Stimulated activated effector memory CD8-positive, alpha-beta T cell treated with anti-CD3 and anti-CD28 coated beads, Interleukin-12 subunit alpha, Interleukin-12 subunit beta, amount 100 ng/mL, for 72 hours (primary cell): ENCODE measurements around the gene SLC24A3.

ENCODE experiments used
- ATAC-seq: fragments of 150-1000 bp; cut with Tn5 transposase; 2 replicates; pipeline ENCODE4 v1.10.0; 2021
- DNase-seq, 2 donors: peaks; one replicate each; pipeline ENCODE4 v3.0.0; 2021 to 2022; ENCODE audit warnings: low spot score in 2 of 2
- H3K27ac Mint-ChIP-seq: one replicate; pipeline ENCODE4 v1.8.0; 2022; ENCODE audit warnings: mild to moderate bottlenecking, mixed read lengths
- H3K36me3 Mint-ChIP-seq: one replicate; pipeline ENCODE4 v1.8.0; 2022; ENCODE audit warnings: mild to moderate bottlenecking, mixed read lengths
- H3K4me1 Mint-ChIP-seq: one replicate; pipeline ENCODE4 v1.8.0; 2022; ENCODE audit warnings: mixed read lengths
- H3K4me3 Mint-ChIP-seq: one replicate; pipeline ENCODE4 v1.8.0; 2022; ENCODE audit warnings: mild to moderate bottlenecking, mixed read lengths
- H3K9me3 Mint-ChIP-seq: one replicate; pipeline ENCODE4 v1.8.0; 2022; ENCODE audit warnings: mixed read lengths

SLC24A3 gene

DNA sequence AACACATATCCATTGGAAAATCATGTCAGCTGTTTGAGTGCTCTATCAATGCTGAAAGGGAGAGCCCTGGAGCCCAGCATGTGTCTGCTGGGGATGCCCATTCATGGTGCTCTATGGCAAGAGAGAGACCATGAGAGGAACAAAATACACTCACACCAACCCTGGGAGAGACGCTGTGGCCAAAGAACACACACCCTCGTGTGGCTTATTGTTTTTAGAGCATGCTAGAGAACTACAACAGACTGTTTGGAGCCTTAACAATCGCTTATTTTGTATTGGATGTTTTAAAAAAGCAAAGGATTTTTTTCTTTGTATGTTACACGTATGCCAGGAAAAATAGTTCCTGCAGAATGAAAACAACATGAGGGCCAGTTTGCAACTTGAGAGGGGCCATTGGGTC, 151.0 kb downstream of the SLC24A3 start:
- DNase-seq (no peak), ATAC-seq (no peak)
- Mint-ChIP-seq H3K9me3 (no peaks in the 10 kb centered on the region), H3K4me1 (no peaks in the 10 kb centered on the region), H3K36me3 (no peaks in the 10 kb centered on the region), H3K27ac (no peak overlapping the region), H3K4me3 (no peak overlapping the region)

DNA sequence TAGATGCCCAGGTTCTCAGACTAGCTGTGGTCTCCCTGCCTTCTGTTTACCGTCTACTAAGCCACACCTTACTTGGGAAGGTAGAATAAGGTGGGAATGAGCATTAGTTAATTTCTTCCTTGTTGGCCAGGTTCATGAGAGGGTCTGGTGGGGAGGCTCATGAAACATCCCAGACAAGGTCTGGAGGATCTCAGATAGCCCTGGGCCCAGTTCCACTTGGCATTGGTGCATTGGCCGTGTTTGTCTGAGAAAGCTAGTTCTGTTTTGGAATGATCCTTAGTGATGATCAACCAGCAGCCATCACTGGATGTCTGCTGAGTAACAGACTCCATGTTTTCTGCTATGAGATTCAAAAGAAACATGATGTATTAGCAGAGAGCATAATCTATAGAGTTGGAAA, 155.1 kb downstream of the SLC24A3 start:
- Mint-ChIP-seq H3K36me3 (no peaks in the 10 kb centered on the region), H3K27ac (no peak overlapping the region), H3K9me3 (no peaks in the 10 kb centered on the region), H3K4me1 (no peaks in the 10 kb centered on the region), H3K4me3 (no peak overlapping the region)
- ATAC-seq (no peak), DNase-seq (no peak)

DNA sequence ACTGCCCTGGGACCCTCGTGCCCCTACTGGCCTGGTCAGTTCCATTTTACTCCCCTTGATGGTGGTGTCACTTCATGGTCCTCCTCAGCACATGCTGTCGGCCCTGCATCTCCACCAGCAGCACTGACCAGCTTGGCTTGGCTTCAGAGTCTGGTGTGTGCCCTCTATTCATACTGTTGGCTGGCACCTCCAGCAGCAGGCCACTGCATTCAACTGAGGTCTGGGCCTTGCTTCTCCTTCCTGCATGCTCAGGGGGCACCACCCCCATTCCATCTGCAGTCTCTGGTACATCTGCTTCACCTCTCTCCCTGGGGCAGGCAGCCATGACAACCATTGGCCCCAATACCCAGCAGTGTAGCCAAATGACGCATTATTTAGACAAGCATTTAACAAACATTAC, 155.9 kb downstream of the SLC24A3 start:
- DNase-seq = no peak
- H3K9me3 Mint-ChIP-seq = no peaks in the 10 kb centered on the region
- no peaks in the 10 kb centered on the region for H3K4me1 Mint-ChIP-seq
- ATAC-seq = no peak
- no peaks in the 10 kb centered on the region for H3K36me3 Mint-ChIP-seq
- H3K4me3 Mint-ChIP-seq = no peak overlapping the region
- H3K27ac Mint-ChIP-seq = no peak overlapping the region

DNA sequence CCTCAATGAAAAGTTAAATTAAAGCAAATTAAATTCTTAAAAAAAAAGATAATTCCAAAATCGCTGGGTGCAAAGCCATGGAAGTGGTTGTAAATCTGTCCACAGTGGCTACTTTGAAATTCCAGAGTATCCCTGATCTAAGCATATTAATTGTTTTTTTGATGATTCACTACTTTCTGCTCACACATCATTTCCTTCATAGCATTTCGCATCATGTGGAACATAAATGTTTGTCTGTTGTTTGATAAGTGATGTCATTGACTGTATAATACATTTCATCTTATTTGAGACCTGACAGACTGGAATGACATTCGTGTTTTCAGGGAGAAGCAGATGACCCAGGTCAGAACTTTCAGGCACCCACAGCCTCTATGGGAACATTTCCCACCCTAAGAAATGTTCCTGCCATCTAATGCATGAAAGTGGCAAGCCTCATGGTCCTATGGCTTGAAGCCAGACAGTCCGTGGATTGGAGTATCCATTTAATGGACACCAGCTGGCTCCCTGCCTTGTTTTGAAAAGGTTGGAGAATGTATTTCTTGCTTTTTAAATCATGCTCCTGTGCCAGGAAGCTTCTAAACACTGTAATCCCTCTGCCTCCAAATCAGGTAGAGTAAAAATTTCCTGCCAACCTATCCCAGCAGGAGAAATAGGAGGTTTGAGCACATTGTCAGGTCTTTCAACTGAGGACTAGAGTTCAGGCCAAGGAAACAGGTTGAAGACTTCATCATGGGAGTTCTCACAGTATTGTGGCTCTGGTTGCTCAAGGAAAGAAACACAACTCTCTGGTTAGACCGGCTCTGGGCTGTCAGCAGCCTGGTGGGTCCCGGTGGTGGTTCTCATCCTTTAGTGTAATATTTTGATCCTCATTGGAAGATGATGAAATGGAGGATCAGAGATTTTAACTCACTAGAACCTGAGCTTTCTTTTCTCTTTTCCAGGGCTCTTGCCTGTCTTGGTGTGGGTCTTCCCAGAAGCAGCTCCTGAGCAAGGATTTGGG, 157.9 kb downstream of the SLC24A3 start:
- Mint-ChIP-seq H3K4me3 (no peak overlapping the region), H3K4me1 (no peaks in the 10 kb centered on the region), H3K27ac (no peak overlapping the region), H3K36me3 (no peaks in the 10 kb centered on the region), H3K9me3 (no peaks in the 10 kb centered on the region)
- DNase-seq = no peak
- ATAC-seq = no peak

DNA sequence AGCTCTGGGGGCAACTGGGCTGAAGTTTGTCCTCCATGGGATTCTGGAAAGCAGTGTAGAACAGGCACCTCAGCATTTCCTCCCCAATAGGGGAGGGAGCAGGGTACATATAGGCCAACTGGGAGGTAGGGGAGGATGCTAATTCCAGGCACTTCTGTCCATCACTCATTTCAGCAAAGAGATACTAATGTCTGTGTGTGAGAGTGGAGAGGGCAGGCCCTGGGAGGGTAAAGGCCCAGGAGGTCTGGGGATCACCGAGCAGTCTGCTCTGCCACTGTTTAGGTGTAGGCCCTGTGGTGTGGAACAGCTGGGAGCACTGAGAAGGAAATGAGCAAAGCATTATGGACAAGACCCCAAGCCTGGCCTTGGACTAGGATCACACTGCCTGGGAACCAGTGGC, 158.7 kb downstream of the SLC24A3 start:
- Mint-ChIP-seq H3K9me3 (no peaks in the 10 kb centered on the region), H3K36me3 (no peaks in the 10 kb centered on the region), H3K27ac (no peak overlapping the region), H3K4me1 (no peaks in the 10 kb centered on the region), H3K4me3 (no peak overlapping the region)
- no peak for ATAC-seq
- no peak for DNase-seq

DNA sequence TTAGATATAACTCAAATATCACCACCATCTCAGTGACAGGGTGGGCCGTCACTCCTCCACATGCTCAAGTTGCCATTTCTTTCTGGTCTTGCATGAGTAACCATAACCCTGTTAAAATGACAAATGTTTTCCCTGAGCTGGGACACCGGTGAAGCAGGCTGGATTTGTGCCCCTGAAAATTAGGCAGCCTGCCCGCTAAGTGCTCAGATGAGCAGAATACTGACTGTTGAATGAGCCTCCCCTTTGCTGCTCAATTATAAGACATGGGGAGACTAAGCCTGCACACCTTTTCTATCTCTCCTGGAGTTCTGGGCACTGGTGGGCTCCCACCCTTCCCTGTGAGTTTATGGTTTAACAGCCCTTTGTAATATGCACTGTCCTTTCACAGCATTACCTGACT, 161.8 kb downstream of the SLC24A3 start:
- Mint-ChIP-seq H3K4me1 (no peaks in the 10 kb centered on the region), H3K4me3 (no peak overlapping the region), H3K36me3 (no peaks in the 10 kb centered on the region), H3K27ac (no peak overlapping the region), H3K9me3 (no peaks in the 10 kb centered on the region)
- ATAC-seq = no peak
- no peak for DNase-seq

DNA sequence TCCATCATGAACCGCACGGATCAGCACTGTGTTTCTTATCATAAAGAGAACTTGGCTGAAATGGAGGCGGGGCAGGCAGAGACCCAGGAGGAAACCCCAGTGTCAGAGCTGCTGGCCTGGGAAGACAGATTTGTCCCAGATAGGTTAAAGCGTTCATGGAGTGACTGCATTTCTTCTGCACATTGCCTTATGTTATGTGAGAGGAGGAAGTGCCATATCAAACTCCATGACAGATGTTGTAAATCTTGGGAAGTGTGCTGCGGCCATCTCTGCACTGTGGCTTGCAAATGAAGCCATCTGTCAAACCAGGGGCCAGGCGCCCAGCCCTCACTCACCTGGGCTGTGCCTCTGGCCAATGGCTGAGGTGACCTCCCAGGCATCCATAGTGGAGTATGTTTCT, 163.0 kb downstream of the SLC24A3 start:
- no peak for DNase-seq
- no peak overlapping the region for H3K27ac Mint-ChIP-seq
- no peaks in the 10 kb centered on the region for H3K4me1 Mint-ChIP-seq
- H3K9me3 Mint-ChIP-seq = no peaks in the 10 kb centered on the region
- no peak overlapping the region for H3K4me3 Mint-ChIP-seq
- H3K36me3 Mint-ChIP-seq = no peaks in the 10 kb centered on the region
- no peak for ATAC-seq

DNA sequence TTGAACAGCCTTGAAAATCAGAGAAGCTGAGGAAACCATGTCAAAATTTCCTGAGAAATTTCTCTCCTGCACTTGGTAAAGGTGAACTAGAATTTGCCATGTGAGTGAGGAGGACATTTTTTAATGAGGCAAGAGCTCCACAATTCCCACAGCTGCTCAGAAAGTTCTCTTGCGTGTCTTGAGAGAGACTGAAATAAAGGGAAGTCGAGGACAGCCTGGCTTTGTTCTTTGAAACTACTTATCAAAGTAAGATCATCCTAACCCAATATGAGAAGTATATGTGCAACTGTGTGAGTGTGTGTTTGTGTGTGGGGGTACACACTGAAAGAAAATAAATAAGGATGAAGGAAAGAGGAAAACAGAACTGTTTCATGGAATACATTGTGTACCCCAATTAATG, 163.4 kb downstream of the SLC24A3 start:
- H3K27ac Mint-ChIP-seq = no peak overlapping the region
- ATAC-seq = no peak
- H3K36me3 Mint-ChIP-seq = no peaks in the 10 kb centered on the region

DNA sequence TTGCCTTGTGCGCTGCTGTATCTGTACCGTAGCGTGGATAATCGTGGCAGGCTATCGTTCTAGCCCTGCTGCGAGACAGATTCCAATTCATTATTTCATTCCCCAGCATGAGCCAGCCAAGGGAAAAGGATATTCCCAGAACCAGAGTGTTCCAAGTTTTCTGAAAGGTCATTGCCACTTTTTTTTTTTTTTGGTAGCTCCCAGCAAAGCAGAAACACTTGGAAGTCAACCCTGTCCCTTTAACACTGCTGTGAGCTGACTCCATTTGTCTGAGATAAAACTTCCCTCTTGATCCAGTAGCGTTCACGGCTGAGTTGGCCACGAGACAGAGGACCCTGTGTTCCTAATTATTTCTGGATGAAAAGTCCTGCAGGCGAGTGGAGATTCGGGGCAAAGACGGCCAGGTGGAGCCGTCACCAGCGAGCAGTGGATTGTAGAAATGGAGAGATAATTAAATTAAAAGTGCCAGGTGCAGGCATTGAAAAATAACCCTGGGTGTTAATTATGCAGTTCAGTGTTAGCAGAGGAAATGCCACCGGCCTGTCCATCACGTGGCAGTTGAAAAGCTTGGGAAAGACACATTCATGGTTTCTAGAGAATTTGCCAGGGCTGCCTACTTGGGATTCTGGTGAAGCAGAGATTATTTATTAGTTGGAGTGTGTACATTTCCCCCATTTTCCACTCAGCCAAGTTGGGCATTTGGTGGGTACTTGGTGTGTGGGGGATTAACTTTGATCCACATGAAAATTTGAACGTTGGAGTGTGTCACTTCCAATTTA, 164.2 kb downstream of the SLC24A3 start:
- H3K4me1 Mint-ChIP-seq = no peaks in the 10 kb centered on the region
- H3K9me3 Mint-ChIP-seq = peaks cover 3% of the 10 kb centered on the region
- no peak overlapping the region for H3K4me3 Mint-ChIP-seq
- no peak for DNase-seq
- no peak overlapping the region for H3K27ac Mint-ChIP-seq
- no peak for ATAC-seq
- no peaks in the 10 kb centered on the region for H3K36me3 Mint-ChIP-seq

More for the DNA sequence above, 163.4 kb downstream of the SLC24A3 start:
- no peak for DNase-seq
- Mint-ChIP-seq H3K4me3 (no peak overlapping the region), H3K4me1 (no peaks in the 10 kb centered on the region), H3K9me3 (no peaks in the 10 kb centered on the region)

DNA sequence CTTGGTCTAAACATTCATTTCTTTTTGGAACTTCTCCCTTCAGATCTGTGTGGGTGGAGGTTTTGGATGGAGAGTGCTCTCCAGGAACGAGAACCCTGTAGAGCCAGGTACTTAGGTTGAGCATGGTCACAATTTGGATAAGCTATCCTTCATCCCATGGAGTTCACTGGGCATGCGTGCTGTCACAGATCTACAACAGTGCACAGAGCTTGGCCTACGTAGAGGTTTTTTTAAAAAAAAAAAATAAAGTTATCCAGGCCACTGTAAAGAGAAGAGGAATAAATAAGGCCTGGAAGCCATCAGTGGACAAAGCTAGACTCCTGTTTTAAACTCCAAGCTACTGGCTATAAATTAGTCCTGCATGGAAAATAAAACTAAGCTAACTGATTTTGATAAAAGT, 165.6 kb downstream of the SLC24A3 start:
- ATAC-seq = no peak

DNA sequence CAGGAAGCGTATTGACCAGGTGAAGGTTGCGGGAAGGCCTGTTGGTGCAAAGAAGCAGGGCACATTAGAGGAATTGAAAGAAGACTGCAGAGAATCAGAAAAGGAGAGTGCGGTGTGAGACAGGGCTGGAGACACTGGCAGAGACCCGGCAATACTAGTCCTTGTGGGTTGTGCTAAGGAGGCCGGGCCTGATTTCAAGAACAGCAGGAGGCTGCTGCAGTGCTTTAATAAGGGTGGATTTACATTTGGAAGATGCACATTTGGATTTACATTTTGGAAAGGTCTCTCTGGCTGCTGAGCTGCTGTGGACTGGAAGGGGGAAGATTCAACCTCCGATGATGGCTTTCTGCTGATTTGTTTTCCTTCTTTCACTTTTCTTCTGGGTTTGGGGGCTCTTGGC, 167.8 kb downstream of the SLC24A3 start:
- peaks cover 3% of the 10 kb centered on the region for H3K9me3 Mint-ChIP-seq
- H3K4me3 Mint-ChIP-seq = no peak overlapping the region
- ATAC-seq (no peak), DNase-seq (no peak)
- H3K4me1 Mint-ChIP-seq = no peaks in the 10 kb centered on the region
- H3K27ac Mint-ChIP-seq = no peak overlapping the region
- no peaks in the 10 kb centered on the region for H3K36me3 Mint-ChIP-seq

More for the DNA sequence above, 165.6 kb downstream of the SLC24A3 start:
- Mint-ChIP-seq H3K36me3 (no peaks in the 10 kb centered on the region), H3K9me3 (peaks cover 3% of the 10 kb centered on the region), H3K27ac (no peak overlapping the region), H3K4me3 (no peak overlapping the region), H3K4me1 (no peaks in the 10 kb centered on the region)
- no peak for DNase-seq

DNA sequence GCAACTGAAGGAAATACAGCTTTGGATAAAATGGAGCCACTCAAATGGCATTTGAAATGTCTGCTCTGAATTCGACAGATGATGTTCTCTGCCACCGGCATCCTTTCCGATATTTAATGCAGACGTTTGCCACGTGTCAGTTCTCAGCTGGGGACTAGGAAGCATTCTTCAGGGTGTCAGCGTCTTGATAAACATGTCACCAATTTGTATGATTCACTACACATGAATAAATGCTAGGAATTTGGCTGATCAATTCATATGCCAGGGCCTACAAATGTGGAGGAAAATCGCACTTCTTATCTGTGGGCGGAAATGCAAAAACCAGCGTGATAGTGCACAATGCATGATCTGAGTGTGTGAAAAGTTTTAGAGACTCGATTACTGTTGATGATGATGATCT, 169.5 kb downstream of the SLC24A3 start:
- DNase-seq = no peak
- H3K4me1 Mint-ChIP-seq = no peaks in the 10 kb centered on the region
- no peak overlapping the region for H3K27ac Mint-ChIP-seq
- H3K4me3 Mint-ChIP-seq = no peak overlapping the region
- no peaks in the 10 kb centered on the region for H3K36me3 Mint-ChIP-seq
- ATAC-seq = peak; percentile 40
- peaks cover 3% of the 10 kb centered on the region for H3K9me3 Mint-ChIP-seq

DNA sequence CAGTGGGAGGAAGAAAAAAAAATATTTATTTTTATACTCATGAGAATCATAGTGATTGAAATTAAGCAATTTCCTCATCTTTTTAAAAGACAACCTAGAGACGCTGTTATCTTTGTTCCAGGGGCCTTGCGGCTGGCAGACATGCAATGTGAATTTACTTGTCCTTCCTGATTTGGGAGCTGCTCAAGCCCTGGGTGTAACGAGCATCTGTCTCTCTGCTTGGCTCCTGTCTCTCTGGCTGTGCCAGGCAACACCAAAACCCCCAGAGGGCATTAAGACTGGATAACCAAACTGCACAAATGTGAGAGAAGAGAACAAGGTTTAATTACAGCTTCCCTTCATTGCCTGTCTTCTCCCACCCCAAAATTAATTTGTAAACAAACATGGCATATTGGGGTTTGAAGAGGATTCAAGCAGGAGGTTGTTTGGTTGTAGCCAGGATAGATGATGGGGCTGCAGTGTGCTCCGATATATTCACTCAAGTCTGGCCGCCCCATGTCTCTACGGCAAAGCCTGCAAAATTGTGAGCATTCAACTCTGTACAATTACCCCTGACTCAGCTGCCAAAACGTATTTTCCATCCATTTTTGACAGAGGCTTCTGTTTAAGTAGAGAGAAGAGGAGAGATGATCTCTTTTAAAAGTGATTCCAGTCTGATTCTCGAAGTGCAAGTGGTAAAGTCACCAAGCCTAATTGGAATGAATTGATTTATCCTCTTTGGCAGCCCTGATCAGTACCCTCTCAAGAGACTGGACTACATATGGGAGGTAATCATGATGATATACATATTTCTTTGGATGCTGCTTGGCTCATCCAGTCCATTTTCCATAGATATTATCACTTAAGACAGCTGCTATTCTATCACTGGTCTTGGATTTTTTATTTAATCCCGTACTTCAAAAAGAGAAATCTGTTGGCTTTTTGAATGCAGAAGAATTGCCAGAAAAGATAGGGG, 170.2 kb downstream of the SLC24A3 start:
- ATAC-seq (no peak), DNase-seq (no peak)
- Mint-ChIP-seq H3K4me3 (no peak overlapping the region), H3K9me3 (peaks cover 3% of the 10 kb centered on the region), H3K27ac (no peak overlapping the region), H3K4me1 (no peaks in the 10 kb centered on the region), H3K36me3 (no peaks in the 10 kb centered on the region)

DNA sequence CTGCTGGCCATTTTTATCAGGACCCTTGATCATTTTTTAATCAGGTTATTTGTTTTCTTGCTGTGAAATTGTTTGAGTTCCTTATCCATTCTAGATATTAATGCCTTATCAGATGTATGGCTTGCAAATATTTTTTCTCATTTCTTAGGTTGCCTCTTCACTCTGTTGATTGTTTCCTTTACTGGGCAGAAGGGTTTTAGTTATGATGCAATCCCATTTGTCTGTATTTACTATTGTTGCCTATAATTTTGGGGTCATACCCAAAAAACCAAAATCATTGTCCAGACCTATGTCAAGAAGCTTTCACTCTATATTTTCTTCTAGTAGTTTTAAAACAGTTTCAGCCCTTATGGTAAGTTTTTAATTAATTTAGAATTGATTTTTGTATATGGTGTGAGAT, 172.5 kb downstream of the SLC24A3 start:
- H3K4me1 Mint-ChIP-seq = no peaks in the 10 kb centered on the region
- no peak overlapping the region for H3K27ac Mint-ChIP-seq
- no peak for ATAC-seq
- peaks cover 14% of the 10 kb centered on the region for H3K9me3 Mint-ChIP-seq
- H3K4me3 Mint-ChIP-seq = no peak overlapping the region
- no peaks in the 10 kb centered on the region for H3K36me3 Mint-ChIP-seq
- no peak for DNase-seq

DNA sequence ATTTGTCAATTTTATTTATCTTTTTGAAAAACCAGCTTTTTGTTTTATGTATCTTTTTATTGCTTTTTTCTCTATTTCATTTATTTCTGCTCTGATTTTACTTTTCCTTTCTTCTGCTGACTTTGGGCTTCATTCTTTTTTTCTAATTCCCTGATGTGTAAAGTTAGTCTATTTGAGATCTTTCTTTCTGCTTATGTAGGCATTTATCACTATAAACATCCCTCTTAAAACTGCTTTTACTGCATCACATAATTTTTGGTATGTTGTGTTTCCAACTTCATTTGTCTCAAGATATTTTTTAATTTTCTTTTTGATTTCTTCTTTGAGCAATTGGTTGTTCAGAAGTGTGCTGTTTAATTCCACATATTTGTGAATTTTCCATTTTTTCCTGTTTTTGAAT, 174.8 kb downstream of the SLC24A3 start:
- Mint-ChIP-seq H3K4me1 (no peaks in the 10 kb centered on the region), H3K36me3 (no peaks in the 10 kb centered on the region), H3K27ac (no peak overlapping the region), H3K4me3 (no peak overlapping the region), H3K9me3 (peaks cover 12% of the 10 kb centered on the region)
- DNase-seq (no peak), ATAC-seq (no peak)
